MG63 (cell line): Measurements from ENCODE around the gene VENTX. TPM values are rescaled to one million over a fixed set of nuclear protein-coding genes. Genes with fewer than 3 reads are reported as not detected.
"Not testable (repeated sequence)": the region's sequence is repeated elsewhere in the genome, so short reads cannot be mapped to it uniquely, and the experiment has no call there.

ENCODE experiments used
- DNase-seq: peaks from one replicate; pipeline ENCODE4 v3.0.0-alpha.2; 2020
- H3K27me3 ChIP-seq: fragments of 250-450 bp; sonication (Bioruptor Pico); 2 replicates; pipeline ENCODE4 v1.5.1; 2020; ENCODE audit warnings: mild to moderate bottlenecking, moderate library complexity
- H3K36me3 ChIP-seq: fragments of 250-450 bp; sonication (Bioruptor Pico); 2 replicates; pipeline ENCODE4 v1.5.1; 2020; ENCODE audit warnings: mild to moderate bottlenecking, moderate library complexity
- H3K4me3 ChIP-seq: fragments of 250-450 bp; sonication (Bioruptor Pico); 2 replicates; pipeline ENCODE4 v1.5.1; 2020; ENCODE audit warnings: mild to moderate bottlenecking, moderate library complexity
- H3K9me3 ChIP-seq: fragments of 250-450 bp; sonication (Bioruptor Pico); 2 replicates; pipeline ENCODE4 v1.5.1; 2020; ENCODE audit warnings: mild to moderate bottlenecking, moderate library complexity
- total RNA-seq: library from RNA; depleted of rRNA; stranded (reverse); fragments of >200 nt; shearing (Covaris generic); gene quantifications from 2 replicates; pipeline ENCODE4 v1.2.3, GENCODE V29; 2014; ENCODE audit warnings: low replicate concordance

Gene VENTX
- total RNA-seq, 1 experiment from 2014 or later, result not detected

DNA sequence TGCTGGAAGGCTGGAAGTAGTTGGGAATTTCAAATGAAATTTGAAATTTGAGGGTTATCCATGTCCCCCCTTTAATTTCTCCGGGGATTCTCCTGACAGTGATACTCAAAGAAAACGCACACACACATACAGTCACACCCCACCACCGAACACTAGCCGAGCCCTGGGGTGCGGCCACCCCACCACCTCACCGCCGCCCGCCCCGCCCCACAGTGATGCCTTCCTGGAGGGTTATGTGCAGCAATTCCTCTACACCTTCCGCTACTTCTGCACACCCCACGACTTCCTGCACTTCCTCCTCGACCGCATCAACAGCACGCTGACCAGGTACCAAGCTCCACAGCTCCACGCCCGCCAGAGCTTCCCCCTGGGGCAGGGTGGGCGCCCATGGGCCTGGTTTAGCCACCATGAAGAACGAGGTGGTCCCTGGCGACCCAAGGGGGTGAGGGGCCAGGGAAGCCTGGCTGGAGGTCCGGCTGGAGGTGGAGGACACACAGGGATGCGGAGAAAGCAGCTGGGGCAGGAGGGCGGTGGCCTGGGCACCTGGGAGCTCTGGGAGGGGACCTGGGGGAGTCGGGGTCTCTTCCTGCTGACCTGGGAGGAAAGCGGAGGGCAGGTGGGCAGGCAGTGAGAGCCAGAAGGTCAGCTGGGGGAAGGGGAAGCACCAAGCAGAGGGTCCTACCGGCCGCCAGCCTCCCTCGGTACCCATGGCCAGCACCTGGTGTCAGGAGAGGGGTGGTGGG, 27.1 kb upstream of the VENTX start:
- no peak for DNase-seq
- Histone ChIP-seq H3K27me3 (no peaks in the 10 kb centered on the region), H3K36me3 (no peaks in the 10 kb centered on the region), H3K4me3 (no peak overlapping the region), H3K9me3 (no peaks in the 10 kb centered on the region)

DNA sequence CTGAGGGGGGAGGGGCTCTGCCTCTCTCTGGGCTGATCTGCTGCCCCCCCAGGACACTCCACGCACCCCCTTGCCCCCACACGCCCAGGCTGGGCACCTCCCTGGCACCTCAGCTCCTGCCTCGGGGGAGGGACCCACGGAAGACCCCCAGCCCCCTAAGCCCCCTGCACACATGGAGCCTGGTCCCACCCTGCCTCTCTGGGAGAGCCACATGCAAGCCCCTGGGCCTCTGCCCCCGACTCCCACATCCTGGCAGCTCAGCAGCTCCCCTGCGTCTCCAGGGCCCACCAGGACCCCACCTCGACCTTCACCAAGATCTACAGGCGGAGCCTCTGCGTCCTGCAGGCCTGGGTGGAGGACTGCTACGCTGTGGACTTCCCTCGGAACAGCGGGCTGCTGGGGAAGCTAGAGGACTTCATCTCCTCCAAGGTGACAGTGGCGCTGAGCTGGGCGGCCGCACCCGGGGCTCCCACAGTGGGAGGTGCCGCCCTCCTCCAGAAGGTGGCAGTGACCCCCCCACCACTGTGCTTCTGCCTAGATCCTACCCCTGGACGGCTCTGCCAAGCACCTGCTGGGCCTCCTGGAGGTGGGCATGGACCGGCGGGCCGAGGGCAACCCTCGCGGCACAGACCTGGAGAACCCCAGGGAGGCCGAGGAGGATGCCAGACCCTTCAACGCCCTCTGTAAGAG, 26.4 kb upstream of the VENTX start:
- Histone ChIP-seq H3K4me3 (no peak overlapping the region), H3K9me3 (no peaks in the 10 kb centered on the region), H3K27me3 (no peaks in the 10 kb centered on the region), H3K36me3 (no peaks in the 10 kb centered on the region)
- DNase-seq, result no peak

DNA sequence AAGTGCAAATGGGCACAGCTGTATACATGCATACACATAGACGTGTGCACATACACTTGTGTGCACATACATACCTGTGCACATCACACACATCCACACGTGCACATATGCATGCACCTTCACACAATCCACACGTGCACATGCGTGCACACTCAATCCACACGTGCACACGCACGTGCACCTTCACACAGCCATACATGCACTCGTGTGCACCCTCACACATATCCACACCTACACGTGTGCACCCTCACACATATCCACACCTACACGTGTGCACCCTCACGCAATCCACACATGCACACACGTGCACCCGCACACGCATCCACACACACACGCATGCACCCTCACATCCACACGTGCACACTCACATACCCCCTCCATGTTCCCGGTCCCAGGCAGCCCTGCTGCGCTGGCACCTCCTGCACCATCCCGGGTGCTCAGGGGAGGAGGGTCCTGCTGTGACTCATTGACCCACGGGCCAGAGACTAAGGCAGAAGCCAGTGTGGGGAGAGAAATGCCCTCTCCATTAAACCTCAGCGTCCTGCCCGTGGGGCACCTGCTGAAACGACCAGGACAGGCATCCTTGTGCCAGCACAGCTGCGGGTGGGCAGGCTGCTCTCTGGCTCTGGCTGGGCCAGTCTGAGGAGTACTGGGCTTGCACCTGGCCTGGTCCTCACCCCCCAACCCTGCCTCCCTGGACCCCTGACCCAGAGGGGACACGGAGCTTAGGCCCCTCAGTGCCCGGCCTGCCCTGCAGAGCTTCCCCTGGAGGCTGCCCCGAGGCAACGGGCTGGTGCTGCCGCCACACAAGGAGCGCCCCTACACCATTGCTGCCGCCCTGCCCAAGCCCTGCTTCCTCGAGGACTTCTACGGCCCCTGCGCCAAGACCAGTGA, 25.4 kb upstream of the VENTX start:
- no peaks in the 10 kb centered on the region for H3K36me3 ChIP-seq
- no peak overlapping the region for H3K4me3 ChIP-seq
- no peaks in the 10 kb centered on the region for H3K27me3 ChIP-seq
- no peaks in the 10 kb centered on the region for H3K9me3 ChIP-seq
- DNase-seq, result no peak

DNA sequence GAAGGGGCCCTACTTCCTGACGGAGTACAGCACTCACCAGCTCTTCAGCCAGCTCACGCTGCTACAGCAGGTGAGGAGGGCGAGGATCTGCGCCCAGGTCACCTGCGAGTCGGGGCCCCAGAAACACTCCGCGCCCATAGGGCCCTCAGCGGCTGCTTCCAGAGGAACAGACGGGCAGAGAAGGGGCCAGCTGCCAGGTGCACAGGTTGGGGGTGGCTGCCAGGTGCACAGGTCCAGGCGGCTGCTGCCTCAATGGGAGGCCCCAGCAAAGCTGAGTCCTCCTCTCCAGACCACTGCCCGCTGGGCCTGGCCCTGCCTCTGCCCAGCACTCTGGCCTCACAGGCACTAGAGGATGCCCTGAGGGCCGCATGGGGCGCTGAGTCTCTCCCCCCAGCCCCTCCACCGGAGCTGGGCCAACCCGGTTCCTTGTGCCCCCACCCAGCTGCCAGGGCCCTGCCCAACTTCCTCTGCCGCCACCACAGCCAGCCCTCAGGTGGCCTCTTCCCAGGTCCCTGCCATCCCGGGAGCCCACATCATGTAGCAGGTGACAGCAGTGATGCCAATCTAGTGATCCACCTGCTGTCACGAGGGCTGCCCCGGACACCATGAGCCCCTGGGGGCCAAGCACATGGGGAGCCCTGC, 24.7 kb upstream of the VENTX start:
- H3K27me3 ChIP-seq, result no peaks in the 10 kb centered on the region
- H3K36me3 ChIP-seq, result no peaks in the 10 kb centered on the region
- no peaks in the 10 kb centered on the region for H3K9me3 ChIP-seq
- DNase-seq, result no peak
- no peak overlapping the region for H3K4me3 ChIP-seq

- Histone ChIP-seq H3K9me3 (no peaks in the 10 kb centered on the region), H3K27me3 (no peaks in the 10 kb centered on the region), H3K4me3 (no peak overlapping the region), H3K36me3 (no peaks in the 10 kb centered on the region)
- DNase-seq, result no peak
Measured at GRCh38 chr10:133213641-133214467, 23.8 kb upstream of the VENTX start.

- no peak overlapping the region for H3K4me3 ChIP-seq
- DNase-seq, result no peak
- no peaks in the 10 kb centered on the region for H3K36me3 ChIP-seq
- H3K27me3 ChIP-seq, result no peaks in the 10 kb centered on the region
- H3K9me3 ChIP-seq, result no peaks in the 10 kb centered on the region
Measured at GRCh38 chr10:133214468-133215410, 22.9 kb upstream of the VENTX start.

DNA sequence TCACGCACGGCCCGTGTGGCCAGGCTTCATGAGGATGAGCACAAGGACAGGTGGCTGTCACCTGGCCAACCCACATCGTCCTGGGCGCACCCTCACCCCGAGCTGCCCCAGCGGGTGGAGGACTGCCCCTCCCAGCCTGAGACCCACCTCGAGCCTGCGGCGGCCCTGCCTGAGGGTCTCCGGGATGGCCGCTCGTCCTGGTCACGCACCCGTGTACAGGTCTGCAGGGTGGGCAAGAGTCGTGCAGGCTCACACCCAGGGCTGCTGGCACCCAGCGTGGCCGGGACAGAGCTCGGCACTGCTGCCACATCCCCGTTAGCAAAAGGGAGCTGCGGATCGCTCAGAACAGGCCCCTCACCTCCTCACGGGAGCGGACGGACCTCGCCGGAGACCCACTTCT, 22.1 kb upstream of the VENTX start:
- DNase-seq, result no peak
- no peaks in the 10 kb centered on the region for H3K27me3 ChIP-seq
- H3K4me3 ChIP-seq, result no peak overlapping the region
- H3K36me3 ChIP-seq, result no peaks in the 10 kb centered on the region
- H3K9me3 ChIP-seq, result no peaks in the 10 kb centered on the region

DNA sequence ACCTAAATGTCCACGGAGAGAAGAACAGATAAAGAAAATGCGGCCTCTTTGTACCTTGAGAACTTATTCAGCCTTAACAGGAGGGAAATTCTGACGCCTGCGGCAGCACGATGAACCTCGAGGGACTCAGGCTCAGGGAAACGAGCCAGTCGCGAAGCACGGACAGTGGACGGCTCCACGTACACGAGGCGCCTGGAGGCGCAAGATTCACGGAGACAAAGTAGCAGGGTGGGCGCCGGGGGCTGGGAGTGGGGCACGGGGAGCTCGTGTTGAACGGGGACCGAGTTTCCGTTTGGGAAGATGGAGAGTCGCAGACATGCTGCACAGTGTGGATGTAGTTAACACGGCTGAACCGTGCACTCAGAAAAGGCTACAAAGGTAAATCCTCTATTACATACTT, 20.9 kb upstream of the VENTX start:
- H3K9me3 ChIP-seq, result no peaks in the 10 kb centered on the region
- H3K27me3 ChIP-seq, result no peaks in the 10 kb centered on the region
- DNase-seq, result no peak
- no peaks in the 10 kb centered on the region for H3K36me3 ChIP-seq
- no peak overlapping the region for H3K4me3 ChIP-seq

DNA sequence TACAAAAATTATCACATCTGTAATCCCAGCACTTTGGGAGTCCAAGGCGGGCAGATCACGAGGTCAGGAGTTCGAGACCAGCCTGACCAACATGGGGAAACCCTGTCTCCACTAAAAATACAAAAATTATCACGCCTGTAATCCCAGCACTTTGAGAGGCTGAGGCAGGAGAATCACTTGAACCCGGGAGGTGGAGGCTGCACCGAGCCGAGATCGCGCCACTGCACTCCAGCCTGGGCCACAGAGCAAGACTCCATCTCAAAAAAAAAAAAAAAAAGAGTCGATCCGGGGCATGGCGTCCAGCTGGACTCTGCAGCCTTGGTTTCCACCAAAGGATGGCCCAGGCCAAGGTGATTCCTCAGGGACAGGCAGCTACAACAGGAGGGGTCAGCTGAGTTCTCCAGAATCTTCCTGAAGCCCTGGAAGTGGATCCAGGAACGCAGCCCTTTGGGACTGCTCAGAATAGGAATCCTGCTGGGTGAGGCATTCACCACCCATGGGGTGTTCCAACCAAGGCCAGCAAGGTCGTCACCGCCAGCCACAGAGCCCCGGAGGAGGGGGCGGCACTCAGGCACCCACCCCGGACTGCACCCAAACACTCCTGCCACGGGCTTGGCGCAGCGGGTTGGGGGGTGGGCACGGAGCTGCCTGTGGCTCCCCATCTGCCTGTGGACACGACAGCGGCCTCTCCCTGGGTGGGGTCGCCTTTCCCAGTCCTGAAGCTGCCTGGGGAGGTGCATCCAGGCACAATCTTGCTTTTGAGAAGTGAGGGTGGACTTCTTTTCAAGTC, 19.7 kb upstream of the VENTX start:
- no peak overlapping the region for H3K4me3 ChIP-seq
- H3K36me3 ChIP-seq, result no peaks in the 10 kb centered on the region
- H3K27me3 ChIP-seq, result no peaks in the 10 kb centered on the region
- DNase-seq, result no peak
- no peaks in the 10 kb centered on the region for H3K9me3 ChIP-seq

DNA sequence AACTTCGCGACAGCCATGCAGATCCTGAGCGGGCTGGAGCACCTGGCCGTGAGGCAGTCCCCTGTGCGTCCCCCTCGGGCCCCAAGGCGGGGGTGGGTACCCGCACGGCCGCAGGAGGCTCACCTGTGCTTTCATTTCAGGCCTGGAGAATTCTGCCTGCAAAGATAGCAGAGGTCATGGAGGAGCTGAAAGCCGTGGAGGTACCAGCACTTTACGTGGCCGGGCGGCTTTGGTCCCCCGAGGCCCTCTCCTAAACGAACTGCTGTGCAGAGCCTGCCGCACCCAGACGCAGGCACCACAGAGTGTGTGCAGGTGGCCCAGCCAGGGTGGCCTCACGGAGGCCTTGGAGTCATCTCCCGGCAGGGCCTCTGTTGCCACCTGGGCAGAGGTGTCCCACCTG, 18.8 kb upstream of the VENTX start:
- Histone ChIP-seq H3K9me3 (no peaks in the 10 kb centered on the region), H3K36me3 (no peaks in the 10 kb centered on the region), H3K4me3 (no peak overlapping the region), H3K27me3 (no peaks in the 10 kb centered on the region)
- DNase-seq, result no peak

DNA sequence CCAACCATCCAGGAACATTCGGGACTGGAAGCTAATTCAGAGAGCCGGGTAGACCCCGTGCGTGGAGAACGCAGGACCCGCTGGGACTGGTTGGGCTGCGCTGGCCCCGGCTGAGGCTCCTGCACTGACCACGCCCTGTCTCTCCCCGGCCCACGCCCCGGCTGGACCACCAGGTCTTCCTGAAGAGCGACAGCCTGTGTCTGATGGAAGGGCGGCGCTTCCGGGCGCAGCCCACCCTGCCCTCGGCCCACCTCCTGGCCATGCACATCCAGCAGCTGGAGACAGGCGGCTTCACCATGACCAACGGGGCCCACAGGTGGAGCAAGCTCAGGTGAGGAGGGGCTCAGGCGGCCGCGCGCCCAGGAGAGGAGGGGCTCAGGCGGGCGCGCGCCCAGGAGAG, 17.9 kb upstream of the VENTX start:
- H3K4me3 ChIP-seq, result no peak overlapping the region
- DNase-seq, result no peak
- H3K27me3 ChIP-seq, result no peaks in the 10 kb centered on the region
- H3K9me3 ChIP-seq, result no peaks in the 10 kb centered on the region
- H3K36me3 ChIP-seq, result no peaks in the 10 kb centered on the region

GRCh38 chr10:133221331-133221730, 16.3 kb upstream of the VENTX start:
- DNase-seq, result no peak
- no peaks in the 10 kb centered on the region for H3K36me3 ChIP-seq
- H3K9me3 ChIP-seq, result no peaks in the 10 kb centered on the region
- H3K4me3 ChIP-seq, result no peak overlapping the region
- H3K27me3 ChIP-seq, result no peaks in the 10 kb centered on the region

DNA sequence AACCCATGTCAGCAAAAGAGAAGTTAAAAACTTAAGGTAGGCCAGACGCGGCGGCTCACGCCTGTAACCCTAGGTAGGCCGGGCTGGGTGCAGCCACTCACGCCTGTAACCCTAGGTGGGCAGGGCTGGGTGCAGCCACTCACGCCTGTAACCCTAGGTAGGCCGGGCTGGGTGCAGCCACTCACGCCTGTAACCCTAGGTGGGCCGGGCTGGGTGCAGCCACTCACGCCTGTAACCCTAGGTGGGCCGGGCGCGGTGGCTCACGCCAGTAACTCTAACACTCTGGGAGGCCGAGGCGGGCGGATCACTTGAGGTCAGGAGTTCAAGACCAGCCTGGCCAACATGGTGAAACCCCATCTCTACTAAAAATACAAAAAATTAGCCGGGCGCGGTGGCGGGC, 15.9 kb upstream of the VENTX start:
- not testable (repeated sequence) for H3K9me3 ChIP-seq, H3K36me3 ChIP-seq, H3K27me3 ChIP-seq, DNase-seq, H3K4me3 ChIP-seq

- Histone ChIP-seq H3K4me3 (no peak overlapping the region), H3K36me3 (no peaks in the 10 kb centered on the region), H3K9me3 (no peaks in the 10 kb centered on the region), H3K27me3 (peaks cover under 1% of the 10 kb centered on the region)
- DNase-seq, result no peak
Measured at GRCh38 chr10:133224076-133224475, 13.6 kb upstream of the VENTX start.
